Neural crest cell (in vitro differentiated cells): Measurements from ENCODE around the gene RBFOX1. TPM values are rescaled to one million over a fixed set of nuclear protein-coding genes. Genes with fewer than 3 reads are reported as not detected.

ENCODE experiments used
- DNase-seq: peaks from one replicate; pipeline ENCODE4 v3.0.0; 2021; ENCODE audit warnings: low read depth, mixed read lengths, low spot score
- H3K27ac Mint-ChIP-seq: one replicate; pipeline ENCODE4 v1.8.0; 2021; ENCODE audit warnings: mild to moderate bottlenecking, mixed read lengths; ENCODE audit not compliant: unreplicated experiment
- H3K27me3 Mint-ChIP-seq: 2 replicates; pipeline ENCODE4 v1.8.0; 2021; ENCODE audit warnings: low read depth, mild to moderate bottlenecking, mixed read lengths
- H3K36me3 Mint-ChIP-seq: 2 replicates; pipeline ENCODE4 v1.8.0; 2021; ENCODE audit warnings: low read depth, mild to moderate bottlenecking, mixed read lengths
- H3K4me1 Mint-ChIP-seq: 2 replicates; pipeline ENCODE4 v1.8.0; 2021; ENCODE audit warnings: mixed read lengths
- H3K4me3 Mint-ChIP-seq: one replicate; pipeline ENCODE4 v1.8.0; 2021; ENCODE audit warnings: mild to moderate bottlenecking, mixed read lengths
- H3K9me3 Mint-ChIP-seq: 2 replicates; pipeline ENCODE4 v1.8.0; 2021; ENCODE audit warnings: mixed read lengths
- total RNA-seq: library from RNA; stranded (reverse); gene quantifications from 2 replicates; pipeline ENCODE4 v1.2.1, GENCODE V29; 2021
- TF ChIP-seq, protein P1 (sequence below): fragments of 200-600 bp; sonication (generic); conservative IDR thresholded peaks from 2 replicates; pipeline ENCODE4 v1.5.0; 2021; ENCODE audit warnings: antibody characterized with exemption, mild to moderate bottlenecking

RBFOX1 gene
- total RNA-seq, 1 donor from 2014 or later: 1.4 TPM

DNA sequence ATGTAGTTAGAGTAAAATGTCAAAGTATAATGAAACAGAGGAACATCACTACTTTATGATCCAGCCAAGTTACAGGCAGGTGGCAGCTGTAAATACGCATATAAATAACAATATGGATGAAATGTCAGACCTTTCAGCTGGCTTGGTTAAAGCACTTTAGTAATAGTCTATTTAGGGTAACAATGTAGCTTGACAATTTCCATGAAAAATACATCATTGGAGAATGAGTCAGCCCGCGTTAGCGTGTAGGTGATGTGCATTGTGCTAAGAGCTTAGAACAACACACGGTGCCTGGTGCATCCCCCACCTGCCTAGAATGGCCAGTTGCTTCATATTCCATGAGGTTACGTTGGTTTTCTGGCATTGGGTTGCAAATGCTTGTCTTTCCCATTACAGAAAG is 119.4 kb downstream of the RBFOX1 start:
- no peak for DNase-seq
- H3K27me3 Mint-ChIP-seq: peaks cover 3% of the 10 kb centered on the region
- no peak overlapping the region for H3K4me3 Mint-ChIP-seq
- no peak overlapping the region for H3K27ac Mint-ChIP-seq
- TF ChIP-seq, protein P1, sequence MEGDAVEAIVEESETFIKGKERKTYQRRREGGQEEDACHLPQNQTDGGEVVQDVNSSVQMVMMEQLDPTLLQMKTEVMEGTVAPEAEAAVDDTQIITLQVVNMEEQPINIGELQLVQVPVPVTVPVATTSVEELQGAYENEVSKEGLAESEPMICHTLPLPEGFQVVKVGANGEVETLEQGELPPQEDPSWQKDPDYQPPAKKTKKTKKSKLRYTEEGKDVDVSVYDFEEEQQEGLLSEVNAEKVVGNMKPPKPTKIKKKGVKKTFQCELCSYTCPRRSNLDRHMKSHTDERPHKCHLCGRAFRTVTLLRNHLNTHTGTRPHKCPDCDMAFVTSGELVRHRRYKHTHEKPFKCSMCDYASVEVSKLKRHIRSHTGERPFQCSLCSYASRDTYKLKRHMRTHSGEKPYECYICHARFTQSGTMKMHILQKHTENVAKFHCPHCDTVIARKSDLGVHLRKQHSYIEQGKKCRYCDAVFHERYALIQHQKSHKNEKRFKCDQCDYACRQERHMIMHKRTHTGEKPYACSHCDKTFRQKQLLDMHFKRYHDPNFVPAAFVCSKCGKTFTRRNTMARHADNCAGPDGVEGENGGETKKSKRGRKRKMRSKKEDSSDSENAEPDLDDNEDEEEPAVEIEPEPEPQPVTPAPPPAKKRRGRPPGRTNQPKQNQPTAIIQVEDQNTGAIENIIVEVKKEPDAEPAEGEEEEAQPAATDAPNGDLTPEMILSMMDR: no peak
- no peaks in the 10 kb centered on the region for H3K9me3 Mint-ChIP-seq
- H3K36me3 Mint-ChIP-seq: no peaks in the 10 kb centered on the region
- H3K4me1 Mint-ChIP-seq: no peaks in the 10 kb centered on the region

DNA sequence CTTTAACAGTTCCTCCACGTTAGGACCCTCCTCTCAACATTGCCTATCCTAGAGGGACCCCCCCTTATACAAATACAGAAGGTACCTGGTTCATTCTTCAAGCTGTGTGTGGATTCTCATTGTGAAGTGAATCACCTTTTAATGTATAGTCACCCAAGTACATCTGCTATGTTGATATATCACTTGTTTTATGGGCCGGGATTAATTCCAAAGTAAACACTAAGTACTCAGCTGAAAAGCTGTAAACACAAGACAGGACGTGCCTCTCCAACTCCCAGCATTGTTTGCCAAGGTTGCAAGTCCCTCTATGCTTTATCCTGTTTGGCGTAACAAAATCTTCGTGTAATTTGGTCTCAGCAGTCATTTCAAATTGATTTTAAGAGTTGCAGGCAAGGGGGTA is 123.6 kb downstream of the RBFOX1 start:
- Mint-ChIP-seq H3K4me3 (no peak overlapping the region), H3K36me3 (no peaks in the 10 kb centered on the region), H3K9me3 (peaks cover 3% of the 10 kb centered on the region), H3K4me1 (no peaks in the 10 kb centered on the region), H3K27me3 (peaks cover 8% of the 10 kb centered on the region), H3K27ac (no peak overlapping the region)
- TF ChIP-seq, protein P1: no peak
- DNase-seq: no peak

DNA sequence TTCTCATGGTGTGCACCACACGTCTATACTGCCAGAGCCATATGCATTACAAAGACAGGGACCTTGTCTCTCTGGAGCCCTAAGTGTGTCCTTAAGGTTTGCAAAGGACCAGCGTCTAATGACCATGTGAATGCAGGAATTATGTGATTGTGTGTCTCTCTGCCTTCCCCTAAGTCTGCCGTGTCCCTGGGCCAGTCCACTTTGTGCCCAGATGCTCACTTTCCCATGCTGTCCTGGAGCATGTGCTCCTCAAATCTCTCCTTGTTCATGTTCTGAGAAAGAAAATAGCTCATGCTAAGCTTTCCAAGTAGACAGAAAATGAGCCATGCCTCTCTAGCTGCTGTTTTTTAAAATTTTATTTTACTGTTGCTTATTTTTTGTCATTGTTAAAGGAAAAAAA is 125.5 kb downstream of the RBFOX1 start:
- no peak for DNase-seq
- Mint-ChIP-seq H3K9me3 (peaks cover 3% of the 10 kb centered on the region), H3K36me3 (no peaks in the 10 kb centered on the region), H3K27me3 (peaks cover 5% of the 10 kb centered on the region), H3K4me3 (no peak overlapping the region), H3K27ac (no peak overlapping the region), H3K4me1 (no peaks in the 10 kb centered on the region)
- TF ChIP-seq, protein P1: no peak

DNA sequence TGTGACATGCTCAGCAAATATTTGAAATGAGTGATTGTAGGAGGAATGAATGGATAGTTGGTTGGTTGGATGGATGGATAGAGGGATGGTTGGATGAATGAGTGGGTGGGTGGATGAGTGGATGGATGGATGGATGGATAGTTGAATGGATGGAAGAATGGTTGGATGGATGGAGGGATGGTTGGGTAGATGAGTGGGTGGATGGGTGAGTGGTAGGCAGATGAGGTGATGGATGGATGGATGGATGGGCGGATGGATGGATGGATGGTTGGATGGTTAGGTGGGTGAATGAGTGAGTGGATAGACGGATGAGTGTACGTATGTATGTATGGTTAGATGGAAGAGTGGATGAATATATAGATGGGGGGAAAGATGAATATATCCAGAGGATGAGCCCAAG is 137.7 kb downstream of the RBFOX1 start:
- no peaks in the 10 kb centered on the region for H3K4me1 Mint-ChIP-seq
- H3K36me3 Mint-ChIP-seq: no peaks in the 10 kb centered on the region
- H3K27me3 Mint-ChIP-seq: no peaks in the 10 kb centered on the region
- peaks cover 6% of the 10 kb centered on the region for H3K9me3 Mint-ChIP-seq
- TF ChIP-seq, protein P1: no peak
- H3K4me3 Mint-ChIP-seq: no peak overlapping the region
- DNase-seq: no peak
- no peak overlapping the region for H3K27ac Mint-ChIP-seq

DNA sequence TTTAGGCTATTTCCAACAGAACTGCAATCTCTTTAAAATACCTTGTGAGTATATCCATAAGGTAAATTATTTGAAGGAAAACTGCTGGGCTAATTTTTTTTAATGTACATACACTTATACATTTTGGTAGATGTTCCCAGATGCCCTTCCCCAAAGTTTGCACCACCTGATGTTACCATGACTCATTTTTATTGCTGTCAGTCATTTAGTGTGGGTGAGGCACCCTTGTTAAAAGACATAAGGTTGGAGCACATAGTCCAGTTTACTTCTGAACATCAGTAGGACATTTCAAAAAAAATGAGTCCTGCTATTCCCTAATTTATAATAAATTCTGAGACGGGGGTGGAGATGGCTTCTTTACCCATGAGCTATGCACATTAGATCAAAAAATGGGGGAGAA is 138.6 kb downstream of the RBFOX1 start:
- H3K9me3 Mint-ChIP-seq: peaks cover 6% of the 10 kb centered on the region
- peaks cover 2% of the 10 kb centered on the region for H3K27me3 Mint-ChIP-seq
- H3K36me3 Mint-ChIP-seq: no peaks in the 10 kb centered on the region
- TF ChIP-seq, protein P1: no peak
- no peak overlapping the region for H3K27ac Mint-ChIP-seq
- no peaks in the 10 kb centered on the region for H3K4me1 Mint-ChIP-seq
- DNase-seq: no peak
- H3K4me3 Mint-ChIP-seq: no peak overlapping the region

DNA sequence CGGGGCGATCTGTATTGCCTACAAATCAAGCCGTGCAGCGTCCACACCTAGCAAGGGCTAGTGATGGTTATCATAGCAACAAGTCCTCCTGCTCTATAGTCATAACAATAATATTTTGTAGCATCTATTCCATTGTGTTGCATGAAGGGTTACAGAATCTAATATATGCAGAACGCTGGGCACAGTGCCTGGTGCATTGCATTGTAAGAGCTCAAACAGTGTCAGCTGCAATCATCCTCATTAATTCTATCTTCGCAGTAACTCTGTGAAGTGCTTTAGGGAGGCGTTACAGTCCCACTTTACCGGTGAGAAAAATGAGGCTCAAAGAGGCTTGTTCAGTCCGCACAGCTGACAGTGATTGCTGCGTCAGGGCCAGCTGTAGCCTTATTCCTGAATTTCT is 149.4 kb downstream of the RBFOX1 start:
- no peaks in the 10 kb centered on the region for H3K9me3 Mint-ChIP-seq

More for the DNA sequence above, 149.4 kb downstream of the RBFOX1 start:
- Mint-ChIP-seq H3K27me3 (peaks cover 13% of the 10 kb centered on the region), H3K36me3 (no peaks in the 10 kb centered on the region), H3K27ac (no peak overlapping the region), H3K4me1 (no peaks in the 10 kb centered on the region), H3K4me3 (no peak overlapping the region)
- DNase-seq: no peak
- TF ChIP-seq, protein P1: no peak
